ENCODE data around the gene CEP170B. TPM values are rescaled to one million over a fixed set of nuclear protein-coding genes. Genes with fewer than 3 reads are reported as not detected.

CEP170B gene
- total and polyA plus RNA-seq, 2 experiments from 2014 or later: 2.7 to 24.5 TPM

- Histone ChIP-seq H3K9me2 (ENCODE audit: insufficient read depth) (no peaks in the 10 kb centered on the region), H3K9me3 (ENCODE audit: low read depth) (no peaks in the 10 kb centered on the region), H3K9ac (no peak overlapping the region), H4K20me1 (ENCODE audit: insufficient read depth) (no peaks in the 10 kb centered on the region), H2AFZ (no peak overlapping the region), H3K4me2 (ENCODE audit: unreplicated experiment) (no peak overlapping the region), H3F3A (ENCODE audit: insufficient read depth) (no peaks in the 10 kb centered on the region), H3K79me2 (ENCODE audit: insufficient read depth) (no peaks in the 10 kb centered on the region), H3K27ac (no peak overlapping the region), H3K4me1 (ENCODE audit: insufficient read depth) (peaks cover 6% of the 10 kb centered on the region; the same call in 1 of the 2 replicates), H3K36me3 (ENCODE audit: low read depth) (no peaks in the 10 kb centered on the region), H3K27me3 (replicated peaks; ENCODE audit: insufficient read depth) (peaks cover 33% of the 10 kb centered on the region), H3K4me3 (no peak overlapping the region)
- in situ Hi-C loops (cut with MboI): no loop called here
- TF ChIP-seq EZH2phosphoT487 (IDR thresholded peaks at IDR 0.05; ENCODE audit: insufficient read depth, low read depth) (no peak), EZH2 (IDR thresholded peaks at IDR 0.05; ENCODE audit: insufficient read depth, poor library complexity, severe bottlenecking) (no peak)
- DNase-seq: no peak
- 53 to 56% methylated on average over 3 of the region's 3 CpGs for WGBS, 2 experiments (ENCODE audit: low coverage in 1 of 2, low lambda C conversion rate in 2 of 2, missing lambda C conversion rate in 2 of 2)
Measured at GRCh38 chr14:104845834-104846441, 19.1 kb upstream of the CEP170B start.

- TF ChIP-seq EZH2 (IDR thresholded peaks at IDR 0.05; ENCODE audit: insufficient read depth, poor library complexity, severe bottlenecking): no peak
- TF ChIP-seq EZH2phosphoT487 (IDR thresholded peaks at IDR 0.05; ENCODE audit: insufficient read depth, low read depth): no peak
- no peak overlapping the region for H3K4me2 ChIP-seq (ENCODE audit: unreplicated experiment)
- no peaks in the 10 kb centered on the region for H3K4me1 ChIP-seq (ENCODE audit: insufficient read depth)
- H3K27me3 ChIP-seq (replicated peaks; ENCODE audit: insufficient read depth): peaks cover 13% of the 10 kb centered on the region; the same call in 1 of the 2 replicates
- no peaks in the 10 kb centered on the region for H3K9me3 ChIP-seq (ENCODE audit: low read depth)
- DNase-seq: peak; percentile 63
- no peak overlapping the region for H3K9ac ChIP-seq
- H3K27ac ChIP-seq: no peak overlapping the region
- no peaks in the 10 kb centered on the region for H3K9me2 ChIP-seq (ENCODE audit: insufficient read depth)
- no peaks in the 10 kb centered on the region for H3F3A ChIP-seq (ENCODE audit: insufficient read depth)
- no peak overlapping the region for H2AFZ ChIP-seq
- H3K79me2 ChIP-seq (ENCODE audit: insufficient read depth): no peaks in the 10 kb centered on the region
- 25 to 33% methylated on average over 8 of the region's 8 CpGs for WGBS, 2 experiments (ENCODE audit: low coverage in 1 of 2, low lambda C conversion rate in 2 of 2, missing lambda C conversion rate in 2 of 2)
- in situ Hi-C loops (cut with MboI): no loop called here
- H4K20me1 ChIP-seq (ENCODE audit: insufficient read depth): no peaks in the 10 kb centered on the region
- no peaks in the 10 kb centered on the region for H3K36me3 ChIP-seq (ENCODE audit: low read depth)
- no peak overlapping the region for H3K4me3 ChIP-seq
Measured at GRCh38 chr14:104852280-104852663, 12.8 kb upstream of the CEP170B start.

- Histone ChIP-seq H4K20me1 (ENCODE audit: insufficient read depth) (no peaks in the 10 kb centered on the region), H3K4me2 (ENCODE audit: unreplicated experiment) (no peak overlapping the region), H3K9me2 (ENCODE audit: insufficient read depth) (no peaks in the 10 kb centered on the region), H2AFZ (no peak overlapping the region), H3K4me3 (no peak overlapping the region), H3K9me3 (ENCODE audit: low read depth) (no peaks in the 10 kb centered on the region), H3K36me3 (ENCODE audit: low read depth) (no peaks in the 10 kb centered on the region), H3K27ac (no peak overlapping the region), H3F3A (ENCODE audit: insufficient read depth) (no peaks in the 10 kb centered on the region), H3K9ac (no peak overlapping the region), H3K79me2 (ENCODE audit: insufficient read depth) (no peaks in the 10 kb centered on the region), H3K27me3 (replicated peaks; ENCODE audit: insufficient read depth) (peaks cover 9% of the 10 kb centered on the region; the same call in 1 of the 2 replicates), H3K4me1 (ENCODE audit: insufficient read depth) (no peaks in the 10 kb centered on the region)
- in situ Hi-C loops (cut with MboI): no loop called here
- no peak for TF ChIP-seq EZH2phosphoT487 (IDR thresholded peaks at IDR 0.05; ENCODE audit: insufficient read depth, low read depth)
- no peak for TF ChIP-seq EZH2 (IDR thresholded peaks at IDR 0.05; ENCODE audit: insufficient read depth, poor library complexity, severe bottlenecking)
- DNase-seq: no peak
- 55 to 63% methylated on average over 11 to 12 of the region's 12 CpGs for WGBS, 2 experiments (ENCODE audit: low coverage in 1 of 2, low lambda C conversion rate in 2 of 2, missing lambda C conversion rate in 2 of 2)
Measured at GRCh38 chr14:104855532-104856090, 9.5 kb upstream of the CEP170B start.

GRCh38 chr14:104856157-104856868, 8.8 kb upstream of the CEP170B start:
- H3K4me1 ChIP-seq (ENCODE audit: insufficient read depth): no peaks in the 10 kb centered on the region
- H4K20me1 ChIP-seq (ENCODE audit: insufficient read depth): no peaks in the 10 kb centered on the region
- in situ Hi-C loops (cut with MboI): no loop called here
- no peak for DNase-seq
- H2AFZ ChIP-seq: no peak overlapping the region
- H3K79me2 ChIP-seq (ENCODE audit: insufficient read depth): no peaks in the 10 kb centered on the region
- 84 to 89% methylated on average over 18 to 21 of the region's 21 CpGs for WGBS, 2 experiments (ENCODE audit: low coverage in 1 of 2, low lambda C conversion rate in 2 of 2, missing lambda C conversion rate in 2 of 2)
- H3K27ac ChIP-seq: no peak overlapping the region
- no peak overlapping the region for H3K4me2 ChIP-seq (ENCODE audit: unreplicated experiment)
- TF ChIP-seq EZH2 (IDR thresholded peaks at IDR 0.05; ENCODE audit: insufficient read depth, poor library complexity, severe bottlenecking) (no peak), EZH2phosphoT487 (IDR thresholded peaks at IDR 0.05; ENCODE audit: insufficient read depth, low read depth) (no peak)
- H3F3A ChIP-seq (ENCODE audit: insufficient read depth): no peaks in the 10 kb centered on the region
- no peaks in the 10 kb centered on the region for H3K9me2 ChIP-seq (ENCODE audit: insufficient read depth)
- no peak overlapping the region for H3K9ac ChIP-seq
- H3K27me3 ChIP-seq (replicated peaks; ENCODE audit: insufficient read depth): peaks cover 9% of the 10 kb centered on the region; the same call in 1 of the 2 replicates
- no peaks in the 10 kb centered on the region for H3K36me3 ChIP-seq (ENCODE audit: low read depth)
- H3K4me3 ChIP-seq: no peak overlapping the region
- H3K9me3 ChIP-seq (ENCODE audit: low read depth): no peaks in the 10 kb centered on the region

Data from GM23248 (cell line).